Dermis microvascular lymphatic vessel endothelial cell (primary cell): ENCODE data around the gene WBP1. TPM values are rescaled to one million over a fixed set of nuclear protein-coding genes. Genes with fewer than 3 reads are reported as not detected.
"Not testable (repeated sequence)": the region's sequence is repeated elsewhere in the genome, so short reads cannot be mapped to it uniquely, and the experiment has no call there.

Source experiments
- DNase-seq, 2 donors: peaks; one replicate each; pipeline versions ENCODE4 v3.0.0 to v3.0.0-alpha.2; 2010; ENCODE audit warnings: low read depth in 2 of 2
- total RNA-seq: library from RNA; depleted of rRNA; stranded (reverse); fragments of >200 nt; gene quantifications from 2 replicates; pipeline ENCODE4 v1.2.1, GENCODE V29; 2014

WBP1 gene
- total RNA-seq, 1 donor from 2014 or later, result 35.3 TPM

DNA sequence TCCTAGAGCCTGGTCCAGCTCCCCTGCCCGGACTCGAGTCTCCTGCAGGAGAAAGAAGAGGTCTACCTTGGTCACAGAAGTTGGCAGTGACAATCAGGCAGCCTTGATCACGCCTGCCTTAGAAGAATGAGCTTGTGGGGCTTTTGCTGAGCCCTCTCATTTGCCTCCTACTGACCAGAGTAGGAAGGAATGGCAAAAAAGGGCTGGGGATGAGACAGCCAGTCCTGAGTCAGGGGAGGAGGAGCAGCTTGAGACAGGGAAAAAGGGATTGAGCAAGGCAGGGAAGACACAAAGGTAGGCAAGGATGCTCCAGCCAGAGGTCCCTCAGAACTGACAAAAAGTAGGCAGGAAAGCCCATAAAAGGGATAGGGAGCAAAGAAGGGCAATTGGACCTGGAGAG, 30.7 kb upstream of the WBP1 start:
- no peak for DNase-seq

DNA sequence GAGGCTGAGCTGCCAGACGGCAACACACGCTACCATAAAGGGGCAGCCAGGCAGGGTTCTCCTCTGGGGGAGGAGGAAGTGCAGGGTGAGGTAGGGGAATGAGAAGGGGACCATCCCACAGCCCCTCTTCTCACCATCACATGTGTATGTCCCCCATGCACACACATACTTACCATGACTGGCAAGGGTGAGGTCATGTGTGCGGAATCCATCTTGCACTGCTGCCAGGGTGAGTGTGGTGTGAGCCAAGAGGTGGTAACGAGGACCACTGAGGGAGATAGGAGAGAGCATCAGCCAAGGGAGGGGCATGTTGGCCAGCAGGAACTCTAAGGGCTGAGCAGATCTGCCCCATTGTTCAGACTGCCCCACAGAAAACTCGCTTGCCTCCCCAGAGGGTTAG, 29.6 kb upstream of the WBP1 start:
- DNase-seq, result no peak

DNA sequence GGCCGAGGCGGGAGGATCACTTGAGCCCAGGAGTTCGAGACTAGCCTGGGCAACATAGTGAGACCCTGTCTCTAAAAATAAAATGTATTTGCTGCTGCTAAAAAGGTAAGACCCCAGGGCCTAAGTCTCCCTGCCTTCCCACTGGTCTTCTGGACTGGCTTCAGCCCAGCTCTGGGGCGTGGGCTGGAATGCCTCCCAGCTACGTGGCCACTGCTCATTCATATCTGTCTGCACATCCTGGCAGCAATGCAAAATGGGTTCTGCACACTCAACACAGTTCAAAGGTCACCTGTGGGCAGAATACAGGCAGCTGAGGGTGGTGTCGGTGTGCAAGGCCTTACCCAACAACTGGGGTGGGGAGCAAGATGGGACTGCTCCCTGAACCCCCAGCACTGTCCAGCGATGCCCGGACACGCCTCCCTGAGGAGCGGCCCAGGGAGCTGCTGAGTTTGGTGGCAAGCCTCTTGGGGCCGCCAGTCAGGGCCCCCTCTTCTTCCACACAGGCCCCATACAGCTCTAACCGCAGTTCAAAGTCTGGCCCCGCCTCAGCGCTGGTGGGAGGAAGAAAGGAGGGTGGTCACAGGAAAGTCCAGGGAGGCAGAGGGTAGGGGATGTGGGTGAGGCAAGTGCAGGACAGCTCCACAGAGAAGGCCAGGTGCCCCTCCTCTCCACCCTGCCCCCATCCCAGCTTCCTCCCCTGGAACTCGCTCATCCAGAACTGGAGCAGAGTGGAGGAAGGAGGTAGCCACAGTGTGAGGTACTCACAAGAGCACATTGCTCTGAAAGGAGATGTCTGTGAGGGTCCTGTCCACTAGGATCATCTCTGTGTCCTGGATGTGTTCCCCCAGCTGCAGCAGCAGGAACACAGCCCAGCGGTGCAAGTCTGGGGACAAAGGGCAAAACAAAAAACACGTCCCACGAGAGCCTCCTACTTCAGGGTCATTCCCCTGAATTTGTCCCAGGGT, 28.5 kb upstream of the WBP1 start:
- no peak for DNase-seq

DNA sequence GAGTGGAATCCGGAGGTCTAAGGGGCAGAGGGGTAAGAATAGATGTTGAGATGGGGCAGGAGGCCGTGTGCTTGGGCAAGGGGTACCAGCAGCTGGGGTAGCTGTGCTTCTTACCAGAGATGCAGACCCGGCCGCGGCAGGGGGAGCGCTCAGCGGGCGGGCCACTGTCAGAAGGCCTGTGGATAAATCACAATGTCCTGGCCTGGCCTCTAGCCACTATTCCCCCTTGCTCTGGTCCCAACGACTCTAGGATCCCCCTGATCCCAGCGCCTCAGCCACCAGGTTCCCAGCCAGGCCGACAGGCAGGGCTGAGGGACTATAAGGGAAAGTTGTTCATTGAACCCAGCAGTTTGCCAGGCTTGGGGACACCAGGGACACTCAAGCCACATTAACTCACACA, 27.7 kb upstream of the WBP1 start:
- DNase-seq, result no peak

DNA sequence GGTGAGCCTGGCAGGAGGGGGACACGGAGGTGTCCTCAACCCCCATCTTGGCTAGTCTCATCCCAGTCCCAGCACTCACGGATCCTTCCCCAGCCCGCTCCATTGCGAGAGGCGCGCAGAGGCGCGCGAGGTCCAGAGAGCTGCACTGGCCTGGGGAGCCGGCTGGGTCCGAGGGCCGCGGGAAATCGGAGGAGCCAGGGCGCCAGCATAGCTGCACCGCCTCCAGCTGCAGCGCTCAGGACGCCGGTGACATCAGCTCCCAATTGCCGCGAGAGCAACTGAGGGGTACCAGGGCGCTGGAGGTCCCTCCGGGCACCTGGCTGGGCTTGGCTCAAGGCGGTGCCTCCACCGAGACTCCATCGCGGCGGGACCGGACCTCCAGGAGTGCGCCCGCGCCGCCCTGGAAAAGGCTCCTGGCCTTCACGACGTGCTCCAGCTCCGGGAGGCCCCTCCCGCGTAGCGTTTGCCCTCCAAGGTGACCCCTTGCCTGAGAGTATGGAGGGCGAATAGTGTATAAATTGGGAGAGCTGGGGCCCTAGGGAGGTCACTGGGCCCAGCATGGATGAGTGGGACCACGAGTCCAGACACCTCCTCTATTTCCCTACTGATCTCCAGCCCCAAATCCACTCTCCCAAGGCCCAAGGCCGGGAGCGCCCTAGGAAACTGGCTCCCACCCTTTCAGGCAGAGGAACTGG, 22.0 kb upstream of the WBP1 start:
- DNase-seq, result no peak

DNA sequence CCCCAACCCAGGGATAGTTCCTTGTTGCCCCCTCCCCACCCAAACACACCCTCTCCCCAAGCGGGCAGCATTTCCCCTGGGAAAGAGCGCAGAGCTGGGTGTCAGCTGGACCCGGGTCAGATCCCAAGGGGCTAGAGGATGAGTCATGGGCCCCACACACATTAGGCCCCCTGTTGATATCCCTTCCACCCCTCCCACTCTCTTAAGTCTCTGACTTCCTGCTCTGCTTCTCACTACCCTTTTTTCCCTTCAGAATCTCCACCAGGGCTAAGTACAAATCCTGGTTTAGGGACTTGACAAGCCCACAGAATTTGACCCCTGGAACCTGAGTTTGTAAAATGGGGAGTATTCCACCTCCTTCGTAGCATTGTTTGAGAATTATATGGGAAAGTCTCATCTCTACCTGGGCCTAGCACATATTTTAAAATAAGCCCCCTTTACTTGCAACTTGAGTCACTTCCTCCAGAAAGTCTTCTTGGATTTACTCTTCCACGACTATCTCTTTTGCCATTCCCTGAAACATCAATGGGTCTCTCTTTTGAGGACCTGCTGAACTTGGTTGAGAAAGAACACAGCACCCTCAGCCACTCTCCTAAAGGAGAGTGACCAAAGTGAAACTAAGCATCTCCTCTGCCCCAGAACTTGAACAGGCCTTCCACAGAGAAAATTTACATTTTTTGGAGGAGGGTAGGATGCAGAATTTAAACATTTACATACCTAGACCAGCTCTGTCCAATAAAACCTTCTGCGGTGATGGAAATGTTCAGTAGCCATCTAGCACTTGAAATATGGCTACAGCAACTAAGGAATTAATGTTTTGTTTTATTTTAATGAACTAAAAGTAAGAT, 21.2 kb upstream of the WBP1 start:
- DNase-seq, result no peak

DNA sequence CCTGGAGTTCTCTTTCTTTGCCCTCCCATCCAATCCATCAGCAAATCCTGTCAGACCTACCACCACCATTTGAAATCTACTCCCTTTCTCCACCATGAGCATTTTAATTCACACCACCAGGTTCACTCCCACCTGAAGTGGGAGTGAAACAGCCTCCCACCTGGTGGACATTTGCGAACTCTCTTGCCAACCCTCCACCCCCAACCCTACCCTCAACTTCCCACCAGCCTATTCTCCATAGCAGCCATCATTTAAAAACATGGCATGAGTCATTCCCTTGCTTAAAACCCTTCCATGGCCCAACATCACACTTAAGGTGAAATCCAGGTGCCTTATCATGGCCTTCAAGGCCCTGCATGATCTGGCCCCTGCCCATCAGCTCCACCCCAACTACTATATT, 20.0 kb upstream of the WBP1 start:
- DNase-seq, result no peak

DNA sequence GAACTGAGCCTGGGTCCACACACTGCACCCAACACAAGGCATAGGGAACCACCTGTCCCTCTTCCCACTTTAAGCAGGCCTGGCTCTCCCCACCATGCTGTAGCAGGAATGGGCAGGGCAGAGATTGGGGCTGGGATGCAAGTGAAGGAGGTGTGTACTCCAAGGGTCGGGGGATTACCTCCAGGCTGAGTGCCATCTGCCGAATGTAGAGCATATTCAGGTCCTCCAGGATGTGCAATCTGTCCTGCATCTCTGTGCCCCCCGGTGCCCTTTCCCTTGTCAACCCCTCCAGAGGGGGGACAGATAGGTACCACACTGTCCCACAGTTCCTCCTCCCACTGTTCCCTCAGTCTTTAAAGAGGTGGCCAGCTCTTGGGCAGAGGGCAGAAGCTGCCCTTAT, 18.9 kb upstream of the WBP1 start:
- no peak for DNase-seq

DNA sequence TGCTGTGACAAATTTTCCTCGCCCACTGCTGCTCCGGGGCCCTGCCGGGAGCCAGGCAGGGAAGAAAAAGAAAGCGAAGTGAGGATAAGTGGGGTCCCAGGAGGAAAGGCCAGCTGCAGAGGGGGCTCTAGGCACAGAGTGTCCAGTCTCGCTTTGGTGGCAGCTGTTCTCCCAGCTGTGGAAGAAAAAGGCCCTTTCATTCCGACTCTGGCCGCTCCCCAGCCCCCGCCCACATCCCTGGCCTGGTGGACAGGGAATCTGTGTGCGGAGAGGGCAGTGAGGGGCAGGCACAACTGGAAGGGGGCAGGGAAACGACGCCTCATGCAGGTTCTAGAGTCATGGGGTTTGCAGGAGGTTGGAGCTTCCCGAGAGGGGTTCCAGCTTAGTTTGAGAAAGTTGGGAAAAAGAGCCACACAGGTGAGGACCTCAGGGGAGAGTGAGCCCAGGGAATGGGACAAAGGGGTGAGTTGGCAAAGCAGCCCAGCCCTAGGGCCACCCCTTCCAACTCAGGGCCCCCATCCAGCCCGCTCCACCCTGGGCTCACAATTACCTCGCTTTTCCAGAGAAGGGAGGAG, 18.3 kb upstream of the WBP1 start:
- peak in 1 of 2 donors; percentile 20 for DNase-seq

DNA sequence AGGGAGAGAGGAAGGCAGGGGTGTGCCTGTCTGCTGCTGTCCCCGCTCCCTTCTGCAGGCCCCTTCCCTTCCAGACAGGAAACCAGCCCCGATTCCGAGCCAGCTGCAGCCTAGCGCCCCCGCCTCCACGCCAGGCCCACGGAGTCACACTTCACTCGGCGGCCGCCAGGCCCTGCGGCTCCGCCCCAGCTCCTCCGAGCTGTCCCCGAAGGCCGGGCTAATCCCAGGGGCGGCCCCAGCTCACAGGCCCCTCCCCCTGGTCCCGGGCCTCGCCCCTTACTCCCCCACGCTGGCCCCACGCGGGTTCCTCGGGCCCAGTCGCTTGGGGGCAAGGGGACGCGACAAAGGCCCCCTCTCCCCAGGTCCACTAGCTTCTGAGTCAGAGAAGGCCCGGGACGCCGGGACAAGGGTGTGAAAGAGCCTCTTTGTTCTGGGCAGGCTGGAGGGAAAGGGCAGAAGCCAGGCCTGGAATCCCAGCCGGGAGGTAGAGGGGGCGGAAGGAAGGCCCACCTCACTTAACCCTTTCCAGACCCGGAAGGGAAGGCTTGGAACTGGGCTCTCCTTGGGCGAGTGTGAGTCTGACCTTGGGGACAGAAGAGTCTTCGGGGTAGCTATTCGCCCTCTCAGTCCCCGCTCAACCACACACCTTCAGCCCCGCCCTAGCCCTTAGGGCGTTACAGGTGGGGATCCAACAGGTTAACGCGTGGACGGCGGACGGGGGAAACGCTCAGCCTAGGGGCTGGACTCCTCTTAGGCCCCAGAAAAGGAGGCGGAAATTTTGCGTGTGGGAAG, 17.7 kb upstream of the WBP1 start:
- DNase-seq, result peak; percentile 47 to 79

DNA sequence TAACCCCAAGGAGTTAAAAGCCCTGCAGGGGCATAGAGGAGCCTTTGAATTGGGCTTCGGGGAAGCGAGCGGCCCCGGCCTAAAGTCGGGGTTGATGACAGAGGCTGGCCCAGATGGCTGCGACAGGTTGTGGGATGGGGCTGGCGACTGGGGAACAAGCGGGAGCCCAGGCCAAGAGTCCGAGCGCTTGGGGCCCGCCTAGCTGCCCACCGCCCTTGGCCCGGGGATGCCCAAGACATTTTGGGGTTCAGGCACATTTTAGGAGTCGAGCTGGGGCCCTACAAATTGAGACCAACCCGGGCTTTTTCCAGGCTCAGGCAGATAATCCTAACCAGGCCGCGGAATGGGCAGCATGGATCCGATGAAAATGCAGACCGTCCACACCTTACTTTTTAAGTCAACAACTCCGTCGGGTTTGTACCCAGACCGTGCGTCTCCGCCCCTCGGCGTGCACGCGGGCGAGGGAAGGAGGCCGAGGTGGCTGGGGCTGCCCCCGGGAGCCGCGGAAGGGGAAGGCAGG, 17.0 kb upstream of the WBP1 start:
- DNase-seq, result no peak

DNA sequence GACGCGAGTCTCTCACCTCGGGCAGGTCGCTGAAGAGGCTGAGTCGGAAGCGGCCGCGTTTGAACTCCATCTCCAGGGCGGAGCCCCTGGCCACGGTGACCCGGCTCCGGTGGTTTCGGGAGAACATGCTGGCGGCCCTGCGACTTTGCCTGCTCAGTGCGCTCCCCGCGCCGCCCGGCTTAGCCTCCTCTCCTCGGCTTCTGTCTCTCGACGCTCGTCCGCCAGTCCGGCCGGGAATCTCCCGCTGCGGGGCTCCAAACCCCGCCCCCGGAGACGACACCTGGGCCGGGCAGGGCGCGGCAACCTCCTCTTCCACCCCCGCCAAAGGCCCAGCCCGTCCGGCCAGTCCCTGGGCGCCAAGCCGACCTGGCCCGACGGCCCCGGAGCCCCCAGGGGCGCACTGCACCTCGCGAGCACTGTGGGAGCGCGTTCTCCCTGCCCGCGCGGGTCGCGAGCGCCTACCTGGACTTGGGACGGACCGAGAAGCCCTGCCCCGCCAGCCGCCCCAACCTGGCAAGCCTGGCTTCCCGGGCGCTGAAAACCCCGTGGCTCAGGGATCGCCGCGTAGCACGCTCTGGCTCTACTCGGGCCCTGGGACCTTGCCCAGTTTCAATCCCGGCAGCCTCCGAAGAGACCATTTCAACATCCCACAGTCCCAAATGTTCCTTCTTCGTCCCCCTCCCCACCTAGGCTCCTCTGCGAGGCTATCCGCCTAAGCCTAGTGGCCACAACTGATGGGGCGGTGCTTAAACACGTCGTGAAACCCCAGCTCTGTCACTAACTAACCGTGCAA, 16.4 kb upstream of the WBP1 start, which contains the start of gene RTKN:
Gene RTKN (minus strand): TSS at position 248 of the 793 bp plus-strand sequence. CDS start 121 bp downstream, at position 127.
- no peak for DNase-seq

DNA sequence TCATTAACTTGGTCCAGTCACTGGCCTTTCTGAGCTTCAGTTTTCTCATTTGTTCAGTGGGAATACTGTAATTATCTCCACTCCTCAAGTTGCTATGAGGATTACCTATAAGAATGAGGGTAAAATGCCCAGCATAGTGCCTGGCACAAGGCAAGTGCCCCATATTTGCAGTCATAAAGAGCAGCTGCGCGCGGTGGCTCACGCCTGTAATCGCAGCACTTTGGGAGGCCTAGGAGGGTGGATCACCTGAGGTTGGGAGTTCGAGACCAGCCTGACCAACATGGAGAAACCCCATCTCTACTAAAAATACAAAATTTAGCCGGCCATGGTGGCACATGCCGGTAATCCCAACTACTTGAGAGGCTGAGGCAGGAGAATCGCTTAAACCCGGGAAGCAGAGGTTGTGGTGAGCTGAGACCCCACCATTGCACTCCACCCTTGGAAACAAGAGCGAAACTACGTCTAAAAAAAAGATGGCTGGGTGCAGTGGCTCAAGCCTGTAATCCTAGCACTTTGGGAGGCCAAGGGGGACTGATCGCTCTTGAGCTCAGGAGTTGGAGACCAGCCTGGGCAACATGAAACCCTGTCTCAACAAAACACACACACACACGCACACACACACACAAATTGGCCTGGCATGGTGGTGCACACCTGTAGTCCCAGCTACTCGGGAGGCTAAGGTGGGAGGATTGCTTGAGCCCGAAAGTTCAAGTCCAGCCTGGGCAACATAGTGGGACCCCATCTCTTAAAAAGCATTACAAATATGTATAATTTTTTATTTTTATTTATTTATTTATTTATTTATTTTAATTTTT, 15.5 kb upstream of the WBP1 start:
- DNase-seq, result not testable (repeated sequence)

DNA sequence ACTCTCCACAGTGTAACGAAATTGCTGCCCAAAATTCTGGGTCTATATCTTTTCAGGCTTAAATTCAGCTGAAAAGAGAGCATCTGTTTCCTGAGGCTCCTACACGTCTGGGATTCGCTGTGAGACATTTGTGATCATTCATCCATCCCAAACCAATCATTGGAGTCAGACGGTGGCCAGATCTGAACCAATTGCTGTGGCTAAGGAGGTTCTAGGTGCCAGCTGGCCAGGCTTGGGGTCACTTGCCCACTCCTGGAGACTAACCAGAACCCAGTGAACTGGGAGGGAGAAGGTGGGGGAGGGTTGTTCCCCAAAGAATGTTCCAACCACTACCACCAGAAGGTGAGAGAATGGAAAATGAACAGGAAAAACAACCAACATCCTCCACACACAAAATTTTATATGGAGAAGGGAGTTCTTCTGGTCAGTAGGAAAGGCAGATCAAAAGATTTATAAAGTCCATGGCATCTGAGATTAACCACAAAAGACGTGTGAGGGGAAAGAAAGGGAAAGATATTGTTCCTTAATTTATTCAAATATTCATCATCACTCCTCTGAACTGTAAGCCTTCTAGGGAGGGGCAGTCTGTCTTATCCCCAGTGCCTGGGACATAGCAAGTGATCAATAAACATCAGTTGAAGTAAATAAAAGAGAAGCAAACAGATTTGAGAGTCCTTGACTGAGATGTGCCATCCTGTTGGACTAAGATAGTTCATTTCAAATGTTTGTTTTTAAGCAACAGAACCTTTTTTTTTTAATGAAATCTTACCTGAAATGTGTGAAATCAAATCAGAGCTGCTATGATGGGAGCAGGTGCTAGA, 13.5 kb upstream of the WBP1 start:
- DNase-seq, result no peak

DNA sequence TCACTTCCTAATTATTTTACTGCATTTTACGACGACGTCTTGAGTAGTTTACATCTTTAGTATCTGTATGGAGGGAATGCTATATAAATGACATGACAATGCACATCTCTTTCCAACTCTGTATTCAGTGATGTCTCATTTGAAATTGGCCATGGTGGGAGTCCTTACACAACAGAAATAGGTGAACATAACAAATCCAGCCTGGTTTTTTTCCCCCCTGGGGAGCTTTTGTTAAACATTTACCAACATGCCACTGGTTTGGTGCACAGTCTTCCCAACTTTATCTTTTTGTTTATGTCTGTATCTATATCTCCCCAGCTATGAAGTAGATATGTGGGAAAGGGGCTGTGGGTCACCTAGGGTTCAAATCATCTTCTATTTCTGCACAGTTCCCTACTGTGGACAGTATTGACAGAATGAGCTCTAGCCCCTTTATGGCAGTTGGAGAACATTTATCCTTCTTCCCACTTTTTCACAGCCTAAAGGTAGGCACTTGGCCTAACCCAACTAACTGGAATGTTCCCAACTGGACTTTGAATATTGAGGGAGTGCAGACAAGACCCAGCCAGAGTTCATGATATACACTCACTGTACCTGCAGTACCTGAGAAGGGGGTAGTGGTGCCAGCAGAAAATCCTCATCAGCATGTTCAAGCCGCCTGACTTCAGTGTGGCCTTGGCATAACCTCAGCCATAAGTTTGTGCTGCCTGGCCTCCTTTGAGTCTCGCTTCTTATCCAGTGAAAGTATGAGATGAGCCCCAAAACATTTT, 10.8 kb upstream of the WBP1 start:
- DNase-seq, result no peak

DNA sequence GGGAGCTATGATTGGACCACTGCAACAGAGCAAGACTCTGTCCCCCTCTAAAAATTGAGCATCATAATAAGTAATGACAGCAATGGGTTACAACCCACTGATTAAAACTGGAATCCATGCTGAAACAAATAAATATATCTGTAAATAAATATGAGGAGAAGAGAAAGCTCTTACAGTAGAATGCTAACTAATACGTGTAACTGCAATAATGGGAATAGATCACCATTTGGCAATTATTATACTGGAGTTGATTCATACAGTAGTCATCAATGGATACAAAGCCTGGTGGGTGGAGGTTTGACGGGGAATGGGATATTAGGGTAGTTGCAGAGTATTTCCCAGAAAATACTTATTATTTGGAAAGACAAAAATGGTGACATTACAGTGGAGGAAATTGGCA, 9.5 kb upstream of the WBP1 start:
- DNase-seq, result no peak
